Mesenchymal stem cell (in vitro differentiated cells and primary cell): ENCODE measurements around the gene TLE3.

Source experiments
- DNase-seq: peaks from one replicate; pipeline ENCODE4 v3.0.0-alpha.2; 2013
- H2AFZ ChIP-seq: one replicate; pipeline ENCODE4 v1.6.1; 2013; ENCODE audit warnings: low read depth, mild to moderate bottlenecking, control low read depth, inconsistent platforms, low read length, moderate library complexity
- H2AK5ac ChIP-seq: 2 replicates; pipeline ENCODE4 v1.6.1; 2013; ENCODE audit warnings: low read length, moderate library complexity, mild to moderate bottlenecking, inconsistent platforms; ENCODE audit not compliant: severe bottlenecking
- H2BK120ac ChIP-seq: one replicate; pipeline ENCODE4 v1.6.1; 2013; ENCODE audit warnings: low read depth, mild to moderate bottlenecking, inconsistent platforms, low read length, moderate library complexity
- H2BK12ac ChIP-seq, 2 experiments: one replicate each; pipeline ENCODE4 v1.6.1; 2013; ENCODE audit warnings: inconsistent platforms in 2 of 2, low read length in 2 of 2, mild to moderate bottlenecking in 2 of 2, moderate library complexity in 2 of 2, control low read depth in 1 of 2
- H2BK15ac ChIP-seq: one replicate; pipeline ENCODE4 v1.6.1; 2013; ENCODE audit warnings: mild to moderate bottlenecking, low read depth, inconsistent platforms; ENCODE audit not compliant: poor library complexity, severe bottlenecking
- H2BK5ac ChIP-seq: 2 replicates; pipeline ENCODE4 v1.6.1; 2013; ENCODE audit warnings: low read depth, mild to moderate bottlenecking, low read length, control low read depth, inconsistent platforms; ENCODE audit not compliant: poor library complexity, severe bottlenecking
- H3K14ac ChIP-seq, 2 experiments: one replicate each; pipeline ENCODE4 v1.6.1; 2013; ENCODE audit warnings: inconsistent platforms in 2 of 2, low read length in 2 of 2, control low read depth in 1 of 2, mild to moderate bottlenecking in 1 of 2, moderate library complexity in 1 of 2
- H3K18ac ChIP-seq, 2 experiments: one replicate each; pipeline ENCODE4 v1.6.1; 2013; ENCODE audit warnings: inconsistent platforms in 2 of 2, low read length in 2 of 2, control low read depth in 1 of 2, low read depth in 1 of 2, mild to moderate bottlenecking in 1 of 2
- H3K23ac ChIP-seq, 2 experiments: one replicate each; pipeline ENCODE4 v1.6.1; 2013; ENCODE audit warnings: inconsistent platforms in 2 of 2, low read length in 2 of 2, mild to moderate bottlenecking in 2 of 2, moderate library complexity in 2 of 2, control low read depth in 1 of 2
- H3K27ac ChIP-seq: 2 replicates; pipeline ENCODE4 v1.5.1; 2013; ENCODE audit warnings: mild to moderate bottlenecking, moderate library complexity, low read length, control low read depth, inconsistent platforms; ENCODE audit not compliant: poor library complexity, severe bottlenecking
- H3K27me3 ChIP-seq, 2 experiments: 2 replicates each; pipeline versions ENCODE4 v1.6.1 to v1.7.0; 2013; ENCODE audit warnings: low read length in 2 of 2, mild to moderate bottlenecking in 2 of 2, moderate library complexity in 2 of 2, control low read depth in 1 of 2, inconsistent platforms in 1 of 2; ENCODE audit not compliant: control insufficient read depth in 1 of 2, insufficient read depth in 1 of 2
- H3K36me3 ChIP-seq, 2 experiments: 2 replicates each; pipeline versions ENCODE4 v1.6.1 to v1.7.0; 2013; ENCODE audit warnings: low read length in 2 of 2, control low read depth in 1 of 2, inconsistent platforms in 1 of 2, low read depth in 1 of 2, mild to moderate bottlenecking in 1 of 2; ENCODE audit not compliant: insufficient read depth in 2 of 2, control insufficient read depth in 1 of 2
- H3K4ac ChIP-seq, 2 experiments: one replicate each; pipeline ENCODE4 v1.6.1; 2013; ENCODE audit warnings: inconsistent platforms in 2 of 2, low read length in 2 of 2, mild to moderate bottlenecking in 2 of 2, moderate library complexity in 2 of 2, control low read depth in 1 of 2, low read depth in 1 of 2
- H3K4me1 ChIP-seq: 2 replicates; pipeline ENCODE4 v1.6.1; 2013; ENCODE audit warnings: low read depth, low read length, control low read depth; ENCODE audit not compliant: control insufficient read depth, insufficient read depth
- H3K4me2 ChIP-seq: 2 replicates; pipeline ENCODE4 v1.6.1; 2013; ENCODE audit warnings: low read length, mild to moderate bottlenecking, inconsistent platforms; ENCODE audit not compliant: poor library complexity, severe bottlenecking
- H3K4me3 ChIP-seq, 2 experiments: 2 replicates each; pipeline versions ENCODE4 v1.5.1 to v1.7.0; 2013; ENCODE audit warnings: low read length in 2 of 2, mild to moderate bottlenecking in 2 of 2, control low read depth in 1 of 2, low read depth in 1 of 2; ENCODE audit not compliant: insufficient read depth in 1 of 2
- H3K79me1 ChIP-seq: replicated peaks from 2 replicates; pipeline ENCODE4 v1.6.1; 2013; ENCODE audit warnings: mild to moderate bottlenecking, control low read depth, low read length, inconsistent platforms; ENCODE audit not compliant: poor library complexity, severe bottlenecking
- H3K9ac ChIP-seq: 2 replicates; pipeline ENCODE4 v1.7.0; 2013; ENCODE audit warnings: mild to moderate bottlenecking, low read length, moderate library complexity
- H3K9me3 ChIP-seq: 2 replicates; pipeline ENCODE4 v1.7.0; 2013; ENCODE audit warnings: mild to moderate bottlenecking, low read length; ENCODE audit not compliant: control insufficient read depth
- H4K8ac ChIP-seq: one replicate; pipeline ENCODE4 v1.6.1; 2013; ENCODE audit warnings: inconsistent platforms, mild to moderate bottlenecking, low read length, moderate library complexity
- H4K91ac ChIP-seq: one replicate; pipeline ENCODE4 v1.6.1; 2013; ENCODE audit warnings: mild to moderate bottlenecking, low read length, inconsistent platforms
- WGBS: methylation state at CpG from one replicate; pipeline ENCODE4 v1.1.7; 2013; ENCODE audit warnings: mixed read lengths; 5-methylcytosine and 5-hydroxymethylcytosine counted together

TLE3 gene

GRCh38 chr15:70083418-70083817 lies 14.3 kb downstream of the TLE3 start:
- Histone ChIP-seq H3K4me3 (no peak overlapping the region), H3K4me1 (peaks cover 15% of the 10 kb centered on the region), H2BK12ac (no peak overlapping the region), H3K4me2 (no peak overlapping the region), H2AFZ (no peak overlapping the region), H3K18ac (no peak overlapping the region), H3K79me1 (peaks cover 40% of the 10 kb centered on the region), H3K14ac (no peak overlapping the region), H3K9ac (no peak overlapping the region), H3K36me3 (peaks cover 42 to 94% of the 10 kb centered on the region in 2 experiments), H3K9me3 (no peaks in the 10 kb centered on the region), H4K8ac (no peak overlapping the region), H2AK5ac (no peak overlapping the region), H3K23ac (no peak overlapping the region), H3K27ac (no peak overlapping the region), H2BK5ac (no peak overlapping the region), H2BK120ac (no peak overlapping the region), H4K91ac (no peak overlapping the region), H3K4ac (no peak overlapping the region), H2BK15ac (no peak overlapping the region), H3K27me3 (no peaks in the 10 kb centered on the region)
- 85% methylated on average over 1 of the region's 1 CpG for WGBS
- DNase-seq = no peak

- Histone ChIP-seq H2AFZ (no peak overlapping the region), H3K27me3 (no peaks in the 10 kb centered on the region), H4K91ac (no peak overlapping the region), H2BK120ac (no peak overlapping the region), H3K36me3 (peaks cover 36 to 90% of the 10 kb centered on the region in 2 experiments), H3K4me3 (no peak overlapping the region), H3K4me2 (no peak overlapping the region), H3K79me1 (peaks cover 45% of the 10 kb centered on the region), H2BK15ac (no peak overlapping the region), H3K4me1 (peaks cover 21% of the 10 kb centered on the region), H4K8ac (no peak overlapping the region), H2BK5ac (no peak overlapping the region), H3K18ac (no peak overlapping the region), H3K14ac (no peak overlapping the region), H3K9me3 (no peaks in the 10 kb centered on the region), H3K23ac (no peak overlapping the region), H3K4ac (no peak overlapping the region), H3K9ac (no peak overlapping the region), H2BK12ac (no peak overlapping the region), H3K27ac (no peak overlapping the region), H2AK5ac (no peak overlapping the region)
- 83% methylated on average over 9 of the region's 12 CpGs for WGBS
- no peak for DNase-seq
Measured at GRCh38 chr15:70082281-70082900, 15.3 kb downstream of the TLE3 start.

- H3K9me3 ChIP-seq = no peaks in the 10 kb centered on the region
- H3K18ac ChIP-seq = no peak overlapping the region
- H2AK5ac ChIP-seq = no peak overlapping the region
- no peak overlapping the region for H2BK5ac ChIP-seq
- peaks cover 22% of the 10 kb centered on the region for H3K4me1 ChIP-seq
- H3K4me2 ChIP-seq = no peak overlapping the region
- no peak overlapping the region for H2BK12ac ChIP-seq
- peaks cover 33 to 84% of the 10 kb centered on the region in 2 experiments for H3K36me3 ChIP-seq
- no peak overlapping the region for H2AFZ ChIP-seq
- no peak overlapping the region for H4K91ac ChIP-seq
- no peak overlapping the region for H3K23ac ChIP-seq
- no peak for DNase-seq
- no peak overlapping the region for H3K4me3 ChIP-seq
- no peak overlapping the region for H2BK15ac ChIP-seq
- H2BK120ac ChIP-seq = no peak overlapping the region
- H3K27ac ChIP-seq = no peak overlapping the region
- H3K14ac ChIP-seq = no peak overlapping the region
- 82% methylated on average over 6 of the region's 6 CpGs for WGBS
- H3K9ac ChIP-seq = no peak overlapping the region
- H3K4ac ChIP-seq = no peak overlapping the region
- H3K79me1 ChIP-seq = peaks cover 44% of the 10 kb centered on the region
- H4K8ac ChIP-seq = no peak overlapping the region
- no peaks in the 10 kb centered on the region for H3K27me3 ChIP-seq
Measured at GRCh38 chr15:70081612-70082011, 16.1 kb downstream of the TLE3 start.

- no peak for DNase-seq
- no peak overlapping the region for H4K8ac ChIP-seq
- no peaks in the 10 kb centered on the region for H3K9me3 ChIP-seq
- no peak overlapping the region for H3K27ac ChIP-seq
- H3K14ac ChIP-seq = no peak overlapping the region
- H3K36me3 ChIP-seq = peaks cover 30 to 83% of the 10 kb centered on the region in 2 experiments
- H3K4me3 ChIP-seq = no peak overlapping the region
- H2AK5ac ChIP-seq = peak overlapping the region; percentile 29
- H3K4me1 ChIP-seq = peaks cover 22% of the 10 kb centered on the region
- no peak overlapping the region for H2AFZ ChIP-seq
- H2BK15ac ChIP-seq = no peak overlapping the region
- H4K91ac ChIP-seq = no peak overlapping the region
- H2BK5ac ChIP-seq = no peak overlapping the region
- H2BK12ac ChIP-seq = no peak overlapping the region
- H2BK120ac ChIP-seq = no peak overlapping the region
- peaks cover 44% of the 10 kb centered on the region for H3K79me1 ChIP-seq
- H3K23ac ChIP-seq = no peak overlapping the region
- H3K4me2 ChIP-seq = no peak overlapping the region
- 84% methylated on average over 6 of the region's 6 CpGs for WGBS
- no peaks in the 10 kb centered on the region for H3K27me3 ChIP-seq
- no peak overlapping the region for H3K9ac ChIP-seq
- no peak overlapping the region for H3K4ac ChIP-seq
- no peak overlapping the region for H3K18ac ChIP-seq
Measured at GRCh38 chr15:70080347-70080746, 17.4 kb downstream of the TLE3 start.
